D721Med (cell line): ENCODE measurements around the gene CASP4.

Experiments
- DNase-seq: peaks from one replicate; pipeline ENCODE4 v3.0.0; 2011; ENCODE audit warnings: low spot score; ENCODE audit not compliant: insufficient read length
- FAIRE-seq: peaks from 2 replicates; lab custom pipeline; 2011; peaks lifted over from hg19 to GRCh38; lab: Jason Lieb, UNC
- TF ChIP-seq, protein P1 (sequence below): IDR thresholded peaks from 2 replicates; pipeline ENCODE4 v1.5.1; 2012; ENCODE audit warnings: mild to moderate bottlenecking, control low read depth; ENCODE audit not compliant: insufficient read depth; ENCODE audit errors: missing control alignments

The CASP4 gene

DNA sequence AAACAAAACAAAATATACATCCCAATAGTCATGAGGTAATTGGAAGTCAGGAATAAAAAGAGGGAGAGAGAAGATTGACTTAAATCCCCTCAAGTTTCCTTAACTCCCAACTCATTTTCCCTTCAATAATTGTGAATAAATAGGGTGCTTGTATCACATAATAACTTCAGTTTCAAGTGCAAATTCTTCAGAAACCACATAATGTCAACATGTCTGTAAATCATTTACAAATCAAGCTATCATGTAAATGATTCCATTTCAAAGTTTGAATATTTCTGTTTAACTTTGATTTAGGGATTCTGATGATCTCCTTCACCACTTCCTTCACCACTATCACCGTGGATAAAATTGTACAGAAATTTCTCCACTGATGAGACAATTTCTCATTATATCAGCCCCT, 31.3 kb upstream of the CASP4 start:
- FAIRE-seq (no peak), DNase-seq (no peak)
- TF ChIP-seq, protein P1, sequence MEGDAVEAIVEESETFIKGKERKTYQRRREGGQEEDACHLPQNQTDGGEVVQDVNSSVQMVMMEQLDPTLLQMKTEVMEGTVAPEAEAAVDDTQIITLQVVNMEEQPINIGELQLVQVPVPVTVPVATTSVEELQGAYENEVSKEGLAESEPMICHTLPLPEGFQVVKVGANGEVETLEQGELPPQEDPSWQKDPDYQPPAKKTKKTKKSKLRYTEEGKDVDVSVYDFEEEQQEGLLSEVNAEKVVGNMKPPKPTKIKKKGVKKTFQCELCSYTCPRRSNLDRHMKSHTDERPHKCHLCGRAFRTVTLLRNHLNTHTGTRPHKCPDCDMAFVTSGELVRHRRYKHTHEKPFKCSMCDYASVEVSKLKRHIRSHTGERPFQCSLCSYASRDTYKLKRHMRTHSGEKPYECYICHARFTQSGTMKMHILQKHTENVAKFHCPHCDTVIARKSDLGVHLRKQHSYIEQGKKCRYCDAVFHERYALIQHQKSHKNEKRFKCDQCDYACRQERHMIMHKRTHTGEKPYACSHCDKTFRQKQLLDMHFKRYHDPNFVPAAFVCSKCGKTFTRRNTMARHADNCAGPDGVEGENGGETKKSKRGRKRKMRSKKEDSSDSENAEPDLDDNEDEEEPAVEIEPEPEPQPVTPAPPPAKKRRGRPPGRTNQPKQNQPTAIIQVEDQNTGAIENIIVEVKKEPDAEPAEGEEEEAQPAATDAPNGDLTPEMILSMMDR = no peak

DNA sequence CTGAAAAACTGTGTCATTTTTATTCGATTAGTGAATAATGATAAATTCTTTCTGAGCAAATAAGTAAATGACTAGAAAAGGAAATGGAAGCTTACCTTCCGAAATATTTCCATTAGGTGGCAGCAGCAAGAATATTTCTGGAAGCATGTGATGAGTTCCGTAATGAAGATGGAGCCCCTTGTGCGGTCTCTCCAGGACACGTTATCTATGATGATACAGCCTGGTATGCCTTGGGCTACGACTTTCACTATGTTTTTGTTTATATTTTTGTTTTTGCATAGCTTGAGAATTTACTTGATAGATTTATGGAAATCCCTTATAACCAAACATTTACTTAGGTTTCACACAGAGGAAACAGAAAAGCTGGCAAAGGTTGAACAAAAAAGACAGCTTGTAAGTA, 28.9 kb upstream of the CASP4 start:
- TF ChIP-seq, protein P1 = no peak
- FAIRE-seq (no peak), DNase-seq (no peak)

DNA sequence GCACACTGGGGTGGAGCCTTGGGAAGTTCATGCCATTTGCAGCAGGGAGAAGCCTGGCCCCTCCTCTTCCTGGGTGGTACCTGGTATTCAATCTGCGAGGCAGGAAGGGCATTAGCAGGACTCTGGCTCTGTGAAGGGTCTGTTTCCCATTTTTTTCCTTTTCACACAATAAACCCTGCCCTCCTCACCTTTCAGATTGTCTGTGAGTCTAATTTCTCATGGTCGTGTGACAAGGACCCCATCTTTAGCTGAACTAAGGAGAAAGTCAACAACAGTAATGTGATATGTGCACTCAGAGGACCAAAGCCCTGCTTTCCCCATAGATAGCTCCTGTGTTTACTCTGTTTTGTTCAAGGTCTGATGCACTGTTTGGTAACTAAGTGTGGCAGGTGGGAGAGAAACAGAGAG, 26.6 kb upstream of the CASP4 start:
- FAIRE-seq (no peak), DNase-seq (no peak)
- TF ChIP-seq, protein P1 = no peak

DNA sequence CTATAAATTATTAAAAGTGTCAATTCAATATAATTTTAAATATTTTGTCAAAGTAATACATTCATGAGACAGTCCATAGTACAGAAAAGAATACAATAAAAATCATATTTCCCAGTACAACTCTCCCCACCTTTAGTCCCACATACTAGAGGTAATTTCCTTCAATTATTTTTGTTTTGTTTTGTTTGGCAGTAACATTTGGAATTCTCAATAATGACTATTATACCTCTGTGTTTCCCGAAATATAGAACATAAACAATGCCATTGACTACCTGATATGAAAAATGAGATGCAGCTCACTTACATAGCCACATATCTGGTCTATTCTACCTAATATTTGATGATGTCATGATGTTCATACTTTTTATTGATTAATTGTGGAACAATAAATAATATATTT, 24.4 kb upstream of the CASP4 start:
- DNase-seq (no peak), FAIRE-seq (no peak)
- TF ChIP-seq, protein P1 = no peak

DNA sequence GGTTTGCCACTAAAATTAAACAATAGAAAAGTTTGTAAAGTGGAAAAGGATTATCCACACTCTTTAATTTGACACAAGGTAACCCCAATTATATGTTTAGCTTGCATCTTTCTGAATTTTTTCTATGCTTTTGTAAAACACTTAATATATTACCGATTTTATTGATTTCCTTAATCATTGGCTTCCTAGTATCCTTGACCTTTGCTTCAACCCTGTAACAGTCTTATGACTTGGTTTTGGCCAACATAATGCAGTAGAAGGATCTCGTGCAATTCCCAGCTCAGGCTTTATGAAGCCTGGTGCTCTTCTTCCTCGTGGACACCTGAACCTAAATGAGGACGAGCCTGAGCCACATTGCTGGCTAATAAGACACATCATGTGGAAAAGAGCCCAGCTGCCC, 23.6 kb upstream of the CASP4 start:
- TF ChIP-seq, protein P1 = no peak
- FAIRE-seq (no peak), DNase-seq (no peak)

DNA sequence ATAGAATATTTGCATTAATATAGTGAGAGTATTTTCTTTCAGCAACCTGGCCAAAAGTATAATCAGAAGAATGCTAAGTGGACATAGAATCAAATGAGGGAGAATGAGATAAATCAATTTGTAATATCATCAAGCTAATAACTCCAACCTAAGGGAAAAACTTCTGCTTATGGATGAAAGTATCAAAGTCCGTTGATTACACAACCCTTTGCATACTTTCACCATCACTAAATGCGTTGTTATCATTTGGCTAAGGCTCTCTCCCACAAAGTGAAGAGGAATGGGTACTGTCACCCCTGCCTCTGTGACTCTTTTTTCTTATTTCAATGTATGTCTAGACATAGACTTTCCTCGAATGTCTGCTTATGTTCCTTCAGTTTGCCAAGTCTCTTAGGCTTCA, 16.4 kb upstream of the CASP4 start:
- FAIRE-seq = no peak

DNA sequence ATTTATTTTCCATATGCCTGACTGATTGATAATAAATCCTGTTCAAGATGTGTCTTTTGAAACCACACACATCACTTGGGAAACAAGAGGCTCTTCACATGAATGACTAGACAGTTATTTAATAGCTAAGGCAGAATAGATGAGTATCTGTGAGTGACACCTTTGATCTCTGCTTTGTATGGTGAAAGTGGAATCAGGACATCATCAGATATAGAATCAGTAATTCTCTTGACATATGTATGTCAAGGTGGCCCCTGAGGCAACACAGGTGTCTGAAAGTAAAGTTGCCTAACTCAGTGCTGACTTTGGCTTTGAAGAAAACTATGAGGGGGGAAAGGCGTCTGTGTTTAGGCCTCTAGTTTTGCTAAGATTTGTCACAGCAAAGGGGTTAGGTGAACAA, 11.5 kb upstream of the CASP4 start:
- TF ChIP-seq, protein P1 = no peak
- FAIRE-seq = no peak
- no peak for DNase-seq

More for the DNA sequence above, 16.4 kb upstream of the CASP4 start:
- DNase-seq = no peak
- TF ChIP-seq, protein P1 = no peak
